Prostate gland (tissue), 2 donors: ENCODE results near the gene B2M. TPM values are rescaled to one million over a fixed set of nuclear protein-coding genes. Genes with fewer than 3 reads are reported as not detected.
"Not testable (repeated sequence)": the region's sequence is repeated elsewhere in the genome, so short reads cannot be mapped to it uniquely, and the experiment has no call there.

Experiments
- DNase-seq: peaks from one replicate; pipeline ENCODE4 v3.0.0-alpha.2; 2019; ENCODE audit warnings: low spot score
- H3K27ac ChIP-seq, 2 donors: fragments of 200-600 bp; sonication (generic); 2 replicates each; pipeline ENCODE4 v1.5.1; 2017 to 2019
- H3K27me3 ChIP-seq: fragments of 200-600 bp; sonication (generic); replicated peaks from 2 replicates; pipeline ENCODE4 v1.5.1; 2019; ENCODE audit not compliant: insufficient read depth
- H3K36me3 ChIP-seq, 2 donors: fragments of 200-600 bp; sonication (generic); 1 replicate in 1 of 2; 2 replicates in 1 of 2; pipeline versions ENCODE4 v1.5.1 to v1.8.1; 2017 to 2019
- H3K4me1 ChIP-seq: fragments of 200-600 bp; sonication (generic); replicated peaks from 2 replicates; pipeline ENCODE4 v1.5.1; 2019
- H3K4me3 ChIP-seq, 2 donors: fragments of 200-600 bp; sonication (generic); 2 replicates each; pipeline ENCODE4 v1.5.1; 2017 to 2019
- H3K9me3 ChIP-seq: fragments of 200-600 bp; sonication (generic); 2 replicates; pipeline ENCODE4 v1.5.1; 2017
- CTCF ChIP-seq, 4 experiments: fragments of 200-600 bp in 2 of 4; fragments of 450-650 bp in 2 of 4; sonication (generic) in 2 of 4; IDR thresholded peaks; 1 replicate in 3 of 4; 2 replicates in 1 of 4; pipeline ENCODE4 v1.5.1; 2016 to 2019; ENCODE audit warnings: antibody characterized with exemption in 4 of 4, mild to moderate bottlenecking in 2 of 4, moderate library complexity in 2 of 4
- POLR2A ChIP-seq: fragments of 450-650 bp; IDR thresholded peaks from one replicate; pipeline ENCODE4 v1.6.1; 2016; ENCODE audit warnings: antibody characterized with exemption, mild to moderate bottlenecking
- POLR2AphosphoS5 ChIP-seq: sonication (generic); formaldehyde crosslinking; IDR thresholded peaks from one replicate; pipeline ENCODE4 v1.6.1; 2017; ENCODE audit warnings: antibody characterized with exemption
- WGBS: methylation state at CpG from one replicate; pipeline ENCODE4 v1.1.5; 2018; 5-methylcytosine and 5-hydroxymethylcytosine counted together
- intact Hi-C: fragments of 100-400 bp; cut with DNase I; formaldehyde crosslinking; loops from one replicate; pipeline ENCODE4 v1.14.2; 2022
- total RNA-seq, 2 donors: library from RNA; depleted of rRNA; stranded (reverse); fragments of >200 nt; gene quantifications; one replicate each; pipeline ENCODE4 v1.1.0, GENCODE V29; 2016

Gene B2M
- total RNA-seq, 2 donors from 2014 or later = 2,014 to 2,775 TPM

- no peaks in the 10 kb centered on the region for H3K4me1 ChIP-seq
- DNase-seq = no peak
- peaks cover 8 to 19% of the 10 kb centered on the region in 2 donors for H3K36me3 ChIP-seq
- no peak overlapping the region for H3K4me3 ChIP-seq
- no peaks in the 10 kb centered on the region for H3K9me3 ChIP-seq
- 94% methylated on average over 2 of the region's 2 CpGs for WGBS
- no peaks in the 10 kb centered on the region for H3K27me3 ChIP-seq
- intact Hi-C loops = no loop called here
- H3K27ac ChIP-seq = no peak overlapping the region
- TF ChIP-seq CTCF (IDR thresholded peaks at IDR 0.05) (no peak), POLR2AphosphoS5 (no peak)
These were observed 5.8 kb downstream of the B2M start for GRCh38 chr15:44716983-44717602.

GRCh38 chr15:44718180-44718926 lies 7.0 kb downstream of the B2M start:
- H3K27ac ChIP-seq = no peak overlapping the region
- 65% methylated on average over 4 of the region's 4 CpGs for WGBS
- H3K4me1 ChIP-seq = no peaks in the 10 kb centered on the region
- no peak for TF ChIP-seq CTCF (IDR thresholded peaks at IDR 0.05)
- TF ChIP-seq POLR2AphosphoS5 = no peak
- TF ChIP-seq POLR2A = no peak
- H3K36me3 ChIP-seq = peaks cover 8 to 19% of the 10 kb centered on the region in 2 donors
- H3K27me3 ChIP-seq = no peaks in the 10 kb centered on the region
- no peak for DNase-seq
- intact Hi-C loops = no loop called here
- no peak overlapping the region for H3K4me3 ChIP-seq
- no peaks in the 10 kb centered on the region for H3K9me3 ChIP-seq

GRCh38 chr15:44718927-44719292 lies 7.6 kb downstream of the B2M start:
- Histone ChIP-seq H3K4me3 (no peak overlapping the region), H3K36me3 (peaks cover 8 to 19% of the 10 kb centered on the region in 2 donors), H3K27ac (no peak overlapping the region), H3K27me3 (no peaks in the 10 kb centered on the region), H3K9me3 (no peaks in the 10 kb centered on the region), H3K4me1 (no peaks in the 10 kb centered on the region)
- intact Hi-C loops = no loop called here
- 89% methylated on average over 8 of the region's 8 CpGs for WGBS
- TF ChIP-seq CTCF (IDR thresholded peaks at IDR 0.05) (no peak), POLR2A (no peak), POLR2AphosphoS5 (no peak)
- DNase-seq = no peak

- 78% methylated on average over 4 of the region's 4 CpGs for WGBS
- Histone ChIP-seq H3K36me3 (peaks cover 8 to 19% of the 10 kb centered on the region in 2 donors), H3K4me3 (no peak overlapping the region), H3K9me3 (no peaks in the 10 kb centered on the region), H3K27me3 (no peaks in the 10 kb centered on the region), H3K4me1 (no peaks in the 10 kb centered on the region), H3K27ac (no peak overlapping the region)
- DNase-seq = no peak
- intact Hi-C loops = no loop called here
- no peak for TF ChIP-seq POLR2A
- no peak for TF ChIP-seq CTCF (IDR thresholded peaks at IDR 0.05)
- no peak for TF ChIP-seq POLR2AphosphoS5
These were observed 8.1 kb downstream of the B2M start for GRCh38 chr15:44719293-44719999.

- H3K9me3 ChIP-seq, H3K27me3 ChIP-seq, H3K27ac ChIP-seq, intact Hi-C loops, DNase-seq, H3K4me1 ChIP-seq, H3K4me3 ChIP-seq: not testable (repeated sequence)
- H3K36me3 ChIP-seq = peaks cover 8 to 19% of the 10 kb centered on the region in 2 donors
- 88% methylated on average over 8 of the region's 8 CpGs for WGBS
These were observed 8.7 kb downstream of the B2M start for GRCh38 chr15:44720000-44720435.
